ENCODE results near the gene ZNF723. TPM values are rescaled to one million over a fixed set of nuclear protein-coding genes. Genes with fewer than 3 reads are reported as not detected.
"Not testable (repeated sequence)": the region's sequence is repeated elsewhere in the genome, so short reads cannot be mapped to it uniquely, and the experiment has no call there.

The ZNF723 gene
- polyA plus RNA-seq = not detected

DNA sequence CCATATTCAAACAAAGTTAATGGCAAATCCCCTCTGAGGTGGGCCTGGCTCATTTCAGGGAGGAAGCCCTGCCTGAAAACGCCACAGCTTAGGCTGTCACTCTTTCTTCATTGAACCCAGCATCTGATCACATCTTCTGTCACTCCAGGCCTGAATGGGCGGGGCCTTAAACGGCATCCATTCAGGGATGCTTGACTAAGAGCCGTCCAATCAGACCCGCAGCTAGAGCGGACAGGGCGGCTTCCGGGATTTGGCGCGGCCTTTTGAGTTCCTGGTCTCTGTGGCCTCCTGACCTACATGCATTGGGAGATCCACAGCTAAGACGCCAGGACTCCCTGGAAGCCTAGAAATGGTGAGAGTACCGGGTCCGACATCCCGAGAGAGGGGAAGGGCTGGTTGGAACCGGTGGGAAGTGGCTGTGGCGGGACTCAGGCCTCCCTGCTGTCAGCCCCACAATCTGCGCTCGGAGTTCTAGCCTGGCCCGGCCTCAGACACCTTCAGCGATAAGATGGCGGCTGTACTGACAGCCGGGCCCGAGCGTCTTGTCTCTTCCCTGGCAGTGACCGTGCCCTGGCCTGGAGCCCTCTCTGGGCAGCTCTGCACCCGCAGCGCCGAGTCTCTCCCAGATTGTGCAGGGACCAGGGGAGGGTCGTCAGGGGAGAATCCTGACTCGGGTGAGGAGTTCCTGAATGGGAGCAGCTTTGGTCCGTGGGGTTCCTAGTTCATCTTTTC lies at the start of gene ZNF723:
Gene ZNF723, plus strand, starts transcription at position 261 of the 732 bp plus-strand sequence. Its CDS starts 89 bp downstream, at position 350.
- Histone ChIP-seq H3K4me3 (ENCODE audit: low read depth in 1 of 2, low read length in 2 of 2) (no peak within 1 kb of the TSS), H3K27ac (ENCODE audit: low read depth in 2 of 2, low read length in 1 of 2) (no peak within 1 kb of the TSS), H3K27me3 (ENCODE audit: control insufficient read depth in 1 of 2, insufficient read depth in 2 of 2, low read length in 2 of 2) (no peaks in the 10 kb centered on the region), H3K36me3 (ENCODE audit: control insufficient read depth in 2 of 2, insufficient read depth in 2 of 2, low read length in 1 of 2) (no peaks in the 10 kb centered on the region), H3K4me1 (ENCODE audit: control insufficient read depth in 2 of 2, insufficient read depth in 2 of 2, low read length in 1 of 2) (no peaks in the 10 kb centered on the region), H3K9me3 (ENCODE audit: control insufficient read depth in 2 of 2, insufficient read depth in 1 of 2, low read depth in 1 of 2, low read length in 1 of 2) (peaks cover 9 to 11% of the 10 kb centered on the region in 2 donors)
- WGBS, 2 donors = 11 to 21% methylated on average over 31 of the region's 31 CpGs

- WGBS, 2 donors = 8 to 14% methylated on average over 36 of the region's 36 CpGs
- no peak within 1 kb of the TSS for H3K27ac ChIP-seq (ENCODE audit: low read depth in 2 of 2, low read length in 1 of 2)
- no peaks in the 10 kb centered on the region for H3K36me3 ChIP-seq (ENCODE audit: control insufficient read depth in 2 of 2, insufficient read depth in 2 of 2, low read length in 1 of 2)
- peak within 1 kb of the TSS; percentile 3 to 29 for H3K4me3 ChIP-seq (ENCODE audit: low read depth in 1 of 2, low read length in 2 of 2)
- H3K4me1 ChIP-seq (ENCODE audit: control insufficient read depth in 2 of 2, insufficient read depth in 2 of 2, low read length in 1 of 2) = no peaks in the 10 kb centered on the region
- H3K27me3 ChIP-seq (ENCODE audit: control insufficient read depth in 1 of 2, insufficient read depth in 2 of 2, low read length in 2 of 2) = no peaks in the 10 kb centered on the region
- H3K9me3 ChIP-seq (ENCODE audit: control insufficient read depth in 2 of 2, insufficient read depth in 1 of 2, low read depth in 1 of 2, low read length in 1 of 2) = peaks cover 9% of the 10 kb centered on the region in 2 donors
Measured at GRCh38 chr19:22783651-22784410, 48.3 kb upstream of the ZNF723 start, which contains the start of gene ZNF99. ZNF99 (minus strand) TSS chr19:22784151; CDS start chr19:22784016, 135 bp downstream.

- not testable (repeated sequence) for H3K9me3 ChIP-seq (ENCODE audit: control insufficient read depth in 2 of 2, insufficient read depth in 1 of 2, low read depth in 1 of 2, low read length in 1 of 2); H3K4me1 ChIP-seq (ENCODE audit: control insufficient read depth in 2 of 2, insufficient read depth in 2 of 2, low read length in 1 of 2); H3K27me3 ChIP-seq (ENCODE audit: control insufficient read depth in 1 of 2, insufficient read depth in 2 of 2, low read length in 2 of 2); H3K36me3 ChIP-seq (ENCODE audit: control insufficient read depth in 2 of 2, insufficient read depth in 2 of 2, low read length in 1 of 2); H3K27ac ChIP-seq (ENCODE audit: low read depth in 2 of 2, low read length in 1 of 2); H3K4me3 ChIP-seq (ENCODE audit: low read depth in 1 of 2, low read length in 2 of 2)
- WGBS, 2 donors = 95 to 96% methylated on average over 4 of the region's 4 CpGs
Measured at GRCh38 chr19:22792863-22793262, 39.2 kb upstream of the ZNF723 start.

DNA sequence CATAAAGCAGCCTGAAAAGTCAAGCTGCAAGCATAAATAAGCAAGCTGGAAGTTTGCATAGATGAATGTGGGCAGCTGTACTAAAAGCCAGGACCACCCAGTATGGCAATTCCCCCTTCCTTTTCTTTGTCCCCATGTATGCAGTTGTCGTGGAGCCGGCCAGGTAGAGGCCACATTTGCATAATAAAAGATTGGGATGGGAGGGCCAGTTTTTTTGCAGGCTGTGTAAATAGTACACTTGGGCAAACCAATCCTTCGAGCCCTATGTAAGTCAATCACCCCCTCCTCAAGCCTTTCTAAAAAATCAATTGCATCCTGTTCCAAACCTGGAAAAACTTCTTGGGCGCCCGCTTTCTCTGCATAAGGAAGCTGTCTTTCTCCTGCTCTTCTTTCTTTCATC lies 35.1 kb upstream of the ZNF723 start:
- Histone ChIP-seq H3K9me3 (ENCODE audit: control insufficient read depth in 2 of 2, insufficient read depth in 1 of 2, low read depth in 1 of 2, low read length in 1 of 2) (peaks cover 0 to 3% of the 10 kb centered on the region in 2 donors), H3K27ac (ENCODE audit: low read depth in 2 of 2, low read length in 1 of 2) (no peak overlapping the region), H3K36me3 (ENCODE audit: control insufficient read depth in 2 of 2, insufficient read depth in 2 of 2, low read length in 1 of 2) (no peaks in the 10 kb centered on the region), H3K4me3 (ENCODE audit: low read depth in 1 of 2, low read length in 2 of 2) (no peak overlapping the region), H3K4me1 (ENCODE audit: control insufficient read depth in 2 of 2, insufficient read depth in 2 of 2, low read length in 1 of 2) (no peaks in the 10 kb centered on the region), H3K27me3 (ENCODE audit: control insufficient read depth in 1 of 2, insufficient read depth in 2 of 2, low read length in 2 of 2) (no peaks in the 10 kb centered on the region)
- WGBS, 2 donors = 38 to 50% methylated on average over 5 of the region's 5 CpGs

GRCh38 chr19:22806418-22806817 lies 25.7 kb upstream of the ZNF723 start:
- Histone ChIP-seq H3K27ac (ENCODE audit: low read depth in 2 of 2, low read length in 1 of 2) (no peak overlapping the region), H3K4me1 (ENCODE audit: control insufficient read depth in 2 of 2, insufficient read depth in 2 of 2, low read length in 1 of 2) (no peaks in the 10 kb centered on the region), H3K27me3 (ENCODE audit: control insufficient read depth in 1 of 2, insufficient read depth in 2 of 2, low read length in 2 of 2) (no peaks in the 10 kb centered on the region), H3K9me3 (ENCODE audit: control insufficient read depth in 2 of 2, insufficient read depth in 1 of 2, low read depth in 1 of 2, low read length in 1 of 2) (peaks cover 19 to 20% of the 10 kb centered on the region in 2 donors), H3K36me3 (ENCODE audit: control insufficient read depth in 2 of 2, insufficient read depth in 2 of 2, low read length in 1 of 2) (no peaks in the 10 kb centered on the region), H3K4me3 (ENCODE audit: low read depth in 1 of 2, low read length in 2 of 2) (no peak overlapping the region)
- 25% methylated on average over 11 of the region's 11 CpGs for WGBS, 2 donors

DNA sequence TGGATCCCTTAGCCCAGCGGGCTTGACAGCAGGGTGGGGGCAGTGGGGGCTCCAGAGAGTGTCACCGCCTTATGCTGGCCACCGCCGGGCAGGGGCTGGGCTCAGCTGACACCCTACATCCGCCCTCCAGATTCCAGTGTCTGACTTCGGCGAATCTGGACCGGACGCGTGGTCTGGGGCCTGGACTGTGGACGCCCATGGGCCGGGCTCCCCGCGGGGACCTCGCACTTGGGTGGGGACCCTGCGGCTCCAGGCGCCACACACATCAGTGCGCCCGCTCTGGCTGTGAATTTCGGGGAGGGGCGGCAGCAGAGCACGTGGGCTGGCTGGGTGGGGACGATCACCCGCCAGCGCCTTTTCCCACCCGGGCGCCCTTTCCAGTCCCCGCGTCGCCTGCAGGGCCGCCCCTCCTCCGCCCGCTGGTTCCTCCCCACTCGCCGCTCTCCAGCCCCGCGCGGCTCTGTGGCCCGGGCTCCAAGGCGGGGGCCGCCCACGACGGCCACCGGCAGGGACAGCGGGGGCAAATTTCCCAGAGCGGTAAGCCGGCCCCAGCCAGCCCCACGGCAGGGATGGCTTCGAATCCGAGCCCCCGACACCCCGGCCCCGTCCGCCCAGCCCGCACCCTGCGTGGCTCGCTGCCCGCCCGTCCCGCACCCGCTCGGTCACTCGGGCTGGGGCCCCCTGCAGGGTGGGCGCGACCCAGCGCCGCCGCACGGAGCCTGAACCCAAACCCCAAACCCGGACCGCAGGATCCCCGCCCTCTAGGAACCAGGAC lies 24.8 kb upstream of the ZNF723 start:
- no peak overlapping the region for H3K27ac ChIP-seq (ENCODE audit: low read depth in 2 of 2, low read length in 1 of 2)
- no peaks in the 10 kb centered on the region for H3K4me1 ChIP-seq (ENCODE audit: control insufficient read depth in 2 of 2, insufficient read depth in 2 of 2, low read length in 1 of 2)
- H3K36me3 ChIP-seq (ENCODE audit: control insufficient read depth in 2 of 2, insufficient read depth in 2 of 2, low read length in 1 of 2) = no peaks in the 10 kb centered on the region
- no peaks in the 10 kb centered on the region for H3K27me3 ChIP-seq (ENCODE audit: control insufficient read depth in 1 of 2, insufficient read depth in 2 of 2, low read length in 2 of 2)
- no peak overlapping the region for H3K4me3 ChIP-seq (ENCODE audit: low read depth in 1 of 2, low read length in 2 of 2)
- H3K9me3 ChIP-seq (ENCODE audit: control insufficient read depth in 2 of 2, insufficient read depth in 1 of 2, low read depth in 1 of 2, low read length in 1 of 2) = peaks cover 19 to 20% of the 10 kb centered on the region in 2 donors
- WGBS, 2 donors = 15 to 17% methylated on average over 57 to 72 of the region's 72 CpGs

DNA sequence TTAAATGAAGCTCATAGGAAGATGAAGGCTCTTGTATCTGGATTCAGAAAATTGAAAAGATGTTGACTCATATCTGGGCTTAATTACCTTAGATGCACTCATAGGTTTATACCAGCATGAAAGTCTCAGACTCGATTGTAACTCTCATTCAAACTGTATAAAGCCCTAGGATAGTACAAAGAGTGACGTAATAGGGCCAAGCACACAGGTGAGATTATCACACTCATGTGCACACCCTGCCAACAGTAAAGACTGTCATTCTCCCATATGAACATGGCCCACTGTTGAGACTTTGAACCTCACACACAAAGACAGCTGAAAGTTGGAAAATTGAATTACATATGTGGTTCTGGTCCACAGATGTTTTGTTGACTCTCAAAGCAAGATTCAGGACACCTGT lies 18.0 kb upstream of the ZNF723 start:
- Histone ChIP-seq H3K4me3 (ENCODE audit: low read depth in 1 of 2, low read length in 2 of 2) (no peak overlapping the region), H3K36me3 (ENCODE audit: control insufficient read depth in 2 of 2, insufficient read depth in 2 of 2, low read length in 1 of 2) (no peaks in the 10 kb centered on the region), H3K4me1 (ENCODE audit: control insufficient read depth in 2 of 2, insufficient read depth in 2 of 2, low read length in 1 of 2) (no peaks in the 10 kb centered on the region), H3K27me3 (ENCODE audit: control insufficient read depth in 1 of 2, insufficient read depth in 2 of 2, low read length in 2 of 2) (no peaks in the 10 kb centered on the region), H3K27ac (ENCODE audit: low read depth in 2 of 2, low read length in 1 of 2) (no peak overlapping the region), H3K9me3 (ENCODE audit: control insufficient read depth in 2 of 2, insufficient read depth in 1 of 2, low read depth in 1 of 2, low read length in 1 of 2) (peaks cover 5 to 10% of the 10 kb centered on the region in 2 donors)
- 78 to 80% methylated on average over 2 of the region's 2 CpGs for WGBS, 2 donors

- no peaks in the 10 kb centered on the region for H3K36me3 ChIP-seq (ENCODE audit: control insufficient read depth in 2 of 2, insufficient read depth in 2 of 2, low read length in 1 of 2)
- H3K27me3 ChIP-seq (ENCODE audit: control insufficient read depth in 1 of 2, insufficient read depth in 2 of 2, low read length in 2 of 2) = no peaks in the 10 kb centered on the region
- 93 to 94% methylated on average over 11 of the region's 11 CpGs for WGBS, 2 donors
- peaks cover 9 to 11% of the 10 kb centered on the region in 2 donors for H3K9me3 ChIP-seq (ENCODE audit: control insufficient read depth in 2 of 2, insufficient read depth in 1 of 2, low read depth in 1 of 2, low read length in 1 of 2)
- no peak overlapping the region for H3K27ac ChIP-seq (ENCODE audit: low read depth in 2 of 2, low read length in 1 of 2)
- no peaks in the 10 kb centered on the region for H3K4me1 ChIP-seq (ENCODE audit: control insufficient read depth in 2 of 2, insufficient read depth in 2 of 2, low read length in 1 of 2)
- H3K4me3 ChIP-seq (ENCODE audit: low read depth in 1 of 2, low read length in 2 of 2) = no peak overlapping the region
Measured at GRCh38 chr19:22831211-22831610, 880 bp upstream of the ZNF723 start.

GRCh38 chr19:22857713-22858320 lies 25.7 kb downstream of the ZNF723 start:
- H3K4me3 ChIP-seq (ENCODE audit: low read depth in 1 of 2, low read length in 2 of 2); H3K4me1 ChIP-seq (ENCODE audit: control insufficient read depth in 2 of 2, insufficient read depth in 2 of 2, low read length in 1 of 2); H3K36me3 ChIP-seq (ENCODE audit: control insufficient read depth in 2 of 2, insufficient read depth in 2 of 2, low read length in 1 of 2); H3K9me3 ChIP-seq (ENCODE audit: control insufficient read depth in 2 of 2, insufficient read depth in 1 of 2, low read depth in 1 of 2, low read length in 1 of 2); H3K27me3 ChIP-seq (ENCODE audit: control insufficient read depth in 1 of 2, insufficient read depth in 2 of 2, low read length in 2 of 2); H3K27ac ChIP-seq (ENCODE audit: low read depth in 2 of 2, low read length in 1 of 2): not testable (repeated sequence)
